GM18520 (cell line): ENCODE results near the gene TGM1.
"Not testable (repeated sequence)": the region's sequence is repeated elsewhere in the genome, so short reads cannot be mapped to it uniquely, and the experiment has no call there.

ENCODE experiments used
- ATAC-seq: cut with Tn5 transposase; IDR thresholded peaks from one replicate; pipeline ENCODE4 v1.9.1; 2021; ENCODE audit not compliant: unreplicated experiment

TGM1 gene

DNA sequence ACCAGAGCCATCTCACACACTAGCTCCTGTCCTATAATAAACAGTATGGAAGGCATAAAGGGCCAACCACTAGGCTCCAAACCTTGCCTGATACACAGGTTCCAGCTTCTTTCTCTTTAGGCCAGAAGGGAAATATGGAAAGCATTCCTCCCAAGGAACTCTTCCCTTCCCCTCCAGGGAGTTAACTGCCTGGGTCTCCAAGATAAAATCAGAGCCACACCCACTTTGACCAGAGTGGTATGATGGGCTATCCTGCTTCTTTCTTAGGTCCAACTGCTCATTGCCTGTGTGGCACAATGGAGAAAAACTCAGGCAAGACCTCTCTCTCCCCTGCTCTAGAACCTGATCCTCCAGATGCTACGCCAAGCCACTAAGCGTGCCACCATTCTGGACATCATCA lies 55.4 kb downstream of the TGM1 start:
- no peak for ATAC-seq

DNA sequence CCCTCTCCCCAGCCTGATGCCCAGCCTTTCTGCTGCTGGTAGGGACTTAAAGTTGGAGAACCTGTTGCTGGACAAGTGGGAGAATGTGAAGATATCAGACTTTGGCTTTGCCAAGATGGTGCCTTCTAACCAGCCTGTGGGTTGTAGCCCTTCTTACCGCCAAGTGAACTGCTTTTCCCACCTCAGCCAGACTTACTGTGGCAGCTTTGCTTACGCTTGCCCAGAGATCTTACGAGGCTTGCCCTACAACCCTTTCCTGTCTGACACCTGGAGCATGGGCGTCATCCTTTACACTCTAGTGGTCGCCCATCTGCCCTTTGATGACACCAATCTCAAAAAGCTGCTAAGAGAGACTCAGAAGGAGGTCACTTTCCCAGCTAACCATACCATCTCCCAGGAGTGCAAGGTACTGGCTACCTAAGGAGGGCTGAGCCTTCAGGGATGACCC lies 55.8 kb downstream of the TGM1 start:
- no peak for ATAC-seq

DNA sequence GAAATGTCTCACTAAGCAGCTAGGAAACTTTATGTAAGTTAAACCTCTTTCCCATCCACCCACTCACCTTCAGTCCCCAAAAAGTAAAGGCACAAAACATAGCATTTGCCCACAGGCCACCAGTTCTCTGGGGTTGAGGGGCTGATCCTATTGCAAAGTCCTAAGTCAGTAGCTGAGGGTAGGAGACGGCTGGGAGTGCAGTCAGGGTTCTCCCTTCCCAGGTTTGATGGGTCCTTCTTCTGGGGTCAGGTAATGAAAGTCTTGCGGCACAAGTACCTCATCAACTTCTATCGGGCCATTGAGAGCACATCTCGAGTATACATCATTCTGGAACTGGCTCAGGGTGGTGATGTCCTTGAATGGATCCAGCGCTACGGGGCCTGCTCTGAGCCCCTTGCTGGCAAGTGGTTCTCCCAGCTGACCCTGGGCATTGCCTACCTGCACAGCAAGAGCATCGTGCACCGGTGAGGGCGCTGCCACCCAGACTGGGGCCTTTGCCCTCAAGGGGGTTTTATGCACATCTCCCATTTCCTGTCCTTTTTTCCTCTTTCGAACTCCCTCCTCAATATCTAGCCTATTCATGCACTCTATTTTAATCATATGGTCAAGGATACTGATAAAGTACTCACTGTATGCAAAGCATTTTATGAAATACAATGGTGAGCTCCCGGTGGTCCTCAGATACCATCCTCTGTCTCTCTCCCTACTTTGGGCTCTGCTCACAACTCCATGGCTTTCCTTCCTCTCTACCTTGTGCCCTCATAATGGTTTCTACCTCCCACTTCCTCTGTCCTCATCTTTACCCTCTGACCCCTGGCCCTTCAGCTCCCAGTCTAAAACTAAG lies 56.5 kb downstream of the TGM1 start:
- no peak for ATAC-seq

- ATAC-seq, result no peak
Measured at GRCh38 chr14:24204163-24205146, 58.5 kb downstream of the TGM1 start.

DNA sequence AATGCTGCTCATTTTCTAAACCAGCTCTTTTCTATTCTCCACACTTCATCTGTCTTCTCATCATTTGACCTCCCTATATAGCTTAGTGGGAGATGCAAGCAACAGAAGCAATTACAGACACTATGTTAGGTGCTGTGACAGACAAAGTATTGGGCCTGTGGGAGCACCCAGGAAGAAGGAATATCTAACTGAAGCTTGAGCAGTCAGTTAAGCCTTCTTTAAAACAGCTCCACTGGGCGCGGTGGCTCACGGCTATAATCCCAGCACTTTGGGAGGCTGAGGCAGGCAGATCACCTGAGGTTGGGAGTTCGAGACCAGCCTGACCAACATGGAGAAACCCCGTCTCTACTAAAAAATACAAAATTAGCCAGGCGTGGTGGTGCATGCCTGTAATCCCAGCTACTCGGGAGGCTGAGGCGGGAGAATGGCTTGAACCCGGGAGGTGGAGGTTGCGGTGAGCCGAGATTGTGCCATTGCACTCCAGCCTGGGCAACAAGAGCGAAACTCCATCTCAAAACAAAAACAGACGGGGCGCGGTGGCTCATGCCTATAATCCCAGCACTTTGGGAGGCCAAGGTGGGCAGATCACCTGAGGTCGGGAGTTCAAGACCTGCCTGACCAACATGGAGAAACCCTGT lies 59.6 kb downstream of the TGM1 start:
- ATAC-seq, result not testable (repeated sequence)

DNA sequence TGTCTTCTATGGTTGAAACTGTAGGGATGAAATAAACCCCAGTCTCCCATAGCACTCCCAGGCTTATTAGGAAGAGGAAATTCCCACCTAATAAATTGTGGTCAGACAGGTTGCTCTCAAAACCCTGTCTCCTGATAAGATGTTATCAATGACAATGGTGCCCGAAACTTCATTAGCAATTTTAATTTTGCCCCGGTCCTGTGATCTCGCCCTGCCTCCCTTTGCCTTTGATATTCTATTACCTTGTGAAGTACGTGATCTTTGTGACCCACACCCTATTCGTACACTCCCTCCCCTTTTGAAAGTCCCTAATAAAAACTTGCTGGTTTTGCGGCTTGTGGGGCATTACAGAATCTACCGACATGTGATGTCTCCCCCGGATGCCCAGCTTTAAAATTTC lies 60.4 kb downstream of the TGM1 start:
- ATAC-seq, result not testable (repeated sequence)
